Fibroblast of skin of right quadriceps (primary cell): ENCODE data around the gene LRBA.
"Not testable (repeated sequence)": the region's sequence is repeated elsewhere in the genome, so short reads cannot be mapped to it uniquely, and the experiment has no call there.

Experiments
- DNase-seq: peaks from one replicate; pipeline ENCODE4 v3.0.0-alpha.2; 2013

The LRBA gene

GRCh38 chr4:150717952-150718351, 297.1 kb downstream of the LRBA start:
- DNase-seq, result no peak

GRCh38 chr4:150714462-150715438, 300.3 kb downstream of the LRBA start:
- no peak for DNase-seq

- no peak for DNase-seq
Measured at GRCh38 chr4:150713251-150713650, 301.8 kb downstream of the LRBA start.

GRCh38 chr4:150710770-150711375, 304.2 kb downstream of the LRBA start:
- DNase-seq, result no peak

GRCh38 chr4:150708004-150708403, 307.1 kb downstream of the LRBA start:
- DNase-seq, result no peak

GRCh38 chr4:150699599-150699998, 315.5 kb downstream of the LRBA start:
- DNase-seq, result no peak

- DNase-seq, result no peak
Measured at GRCh38 chr4:150695162-150695561, 319.9 kb downstream of the LRBA start.

- no peak for DNase-seq
Measured at GRCh38 chr4:150694438-150694837, 320.6 kb downstream of the LRBA start.

GRCh38 chr4:150683775-150684350, 331.2 kb downstream of the LRBA start:
- DNase-seq, result no peak

- DNase-seq, result no peak
Measured at GRCh38 chr4:150682126-150682525, 333.0 kb downstream of the LRBA start.

- DNase-seq, result no peak
Measured at GRCh38 chr4:150681063-150681462, 334.0 kb downstream of the LRBA start.

GRCh38 chr4:150680651-150681050, 334.4 kb downstream of the LRBA start:
- DNase-seq, result no peak

- DNase-seq, result peak; percentile 31
Measured at GRCh38 chr4:150679765-150680343, 335.2 kb downstream of the LRBA start.

GRCh38 chr4:150679018-150679764, 335.9 kb downstream of the LRBA start:
- DNase-seq, result no peak

GRCh38 chr4:150673793-150674192, 341.3 kb downstream of the LRBA start:
- DNase-seq, result no peak

- no peak for DNase-seq
Measured at GRCh38 chr4:150668824-150669223, 346.3 kb downstream of the LRBA start.

GRCh38 chr4:150664935-150665334, 350.1 kb downstream of the LRBA start:
- DNase-seq, result peak; percentile 50

GRCh38 chr4:150662686-150663085, 352.4 kb downstream of the LRBA start:
- no peak for DNase-seq

- DNase-seq, result not testable (repeated sequence)
Measured at GRCh38 chr4:150661551-150661950, 353.5 kb downstream of the LRBA start.

GRCh38 chr4:150658258-150658657, 356.8 kb downstream of the LRBA start:
- not testable (repeated sequence) for DNase-seq

GRCh38 chr4:150656891-150657290, 358.2 kb downstream of the LRBA start:
- no peak for DNase-seq

GRCh38 chr4:150650751-150651150, 364.3 kb downstream of the LRBA start:
- DNase-seq, result no peak

- DNase-seq, result no peak
Measured at GRCh38 chr4:150648123-150648522, 367.0 kb downstream of the LRBA start.
